ENCODE data around the gene TGIF2. TPM values are rescaled to one million over a fixed set of nuclear protein-coding genes. Genes with fewer than 3 reads are reported as not detected.

Gene TGIF2
- total and polyA plus RNA-seq, 2 donors (not counting 3 experiments of a cell fraction or from before 2014, with no cell fraction given), result 18.9 to 21.0 TPM

DNA sequence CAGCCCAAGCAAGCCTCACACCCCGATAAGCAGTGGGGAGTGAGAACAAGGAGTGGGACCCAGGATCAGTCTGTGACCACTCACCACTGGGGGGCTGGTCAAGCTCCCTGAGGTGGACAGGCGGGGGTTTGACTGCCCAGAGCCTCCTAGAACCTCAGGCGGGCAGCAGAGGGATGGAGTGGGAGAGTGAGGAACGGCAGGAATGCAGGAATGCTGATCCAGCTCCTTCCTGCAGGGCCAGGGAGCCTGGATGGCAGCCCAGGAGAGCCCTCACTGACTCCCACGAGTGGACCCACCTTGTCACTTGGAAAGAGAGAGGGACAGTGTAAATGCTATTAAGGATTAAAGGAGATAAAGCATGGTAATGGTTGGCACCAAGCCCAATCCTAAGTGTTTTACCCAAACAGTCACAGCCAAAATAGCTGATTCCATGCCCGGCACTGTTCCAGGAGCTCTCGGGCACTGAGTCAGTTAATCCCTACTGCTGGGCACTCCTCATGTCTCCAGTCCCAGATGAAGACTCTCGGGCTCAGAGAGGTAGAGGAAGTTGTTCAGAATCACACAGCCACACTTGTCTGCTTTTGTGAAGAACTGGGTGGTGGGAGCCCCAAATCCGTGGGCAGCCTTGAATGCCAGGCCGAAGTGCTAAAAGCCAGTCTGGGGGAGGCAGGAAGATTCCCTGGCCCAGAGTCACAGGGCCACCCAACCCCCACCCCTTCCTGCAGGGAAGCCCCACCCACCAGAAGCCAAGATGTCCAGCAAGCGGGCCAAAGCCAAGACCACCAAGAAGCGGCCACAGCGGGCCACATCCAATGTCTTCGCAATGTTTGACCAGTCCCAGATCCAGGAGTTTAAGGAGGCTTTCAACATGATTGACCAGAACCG lies 29.0 kb upstream of the TGIF2 start:
- Histone ChIP-seq H3K9ac (replicated peaks; ENCODE audit: extremely low read depth, insufficient read depth, low read length) (no peak overlapping the region), H3K9me1 (replicated peaks; ENCODE audit: control insufficient read depth, extremely low read depth, insufficient read depth, low read length) (no peaks in the 10 kb centered on the region), H3K27me3 (ENCODE audit: control insufficient read depth in 2 of 2, insufficient read depth in 2 of 2, low read length in 2 of 2) (no peaks in the 10 kb centered on the region), H3K9me3 (replicated peaks; ENCODE audit: control insufficient read depth, insufficient read depth, low read length) (no peaks in the 10 kb centered on the region), H3K36me3 (ENCODE audit: control insufficient read depth in 2 of 2, extremely low read depth in 1 of 2, insufficient read depth in 2 of 2, low read length in 2 of 2) (peaks cover 0 to 3% of the 10 kb centered on the region in 2 experiments), H2AFZ (ENCODE audit: low read depth, low read length) (no peak overlapping the region), H3K4me3 (replicated peaks in 1 of 3; ENCODE audit: insufficient read depth in 1 of 3, low read depth in 1 of 3, low read length in 3 of 3) (no peak overlapping the region), H3K79me2 (ENCODE audit: control insufficient read depth, insufficient read depth, low read length) (no peaks in the 10 kb centered on the region), H4K20me1 (replicated peaks; ENCODE audit: control insufficient read depth, extremely low read depth, insufficient read depth, low read length) (no peaks in the 10 kb centered on the region), H3K27ac (ENCODE audit: insufficient read depth, low read depth, low read length) (no peak overlapping the region), H3K4me1 (ENCODE audit: control insufficient read depth, extremely low read depth, insufficient read depth, low read length) (peaks cover 8% of the 10 kb centered on the region), H3K4me2 (ENCODE audit: insufficient read depth, low read length) (no peak overlapping the region)
- POLR2A ChIA-PET, result no interaction called here
- TF ChIP-seq EZH2 (IDR thresholded peaks at IDR 0.05; ENCODE audit: borderline replicate concordance, low read depth, low read length, severe bottlenecking) (no peak), POLR2A (IDR thresholded peaks at IDR 0.05; ENCODE audit: low read depth, low read length) (no peak), MYC (IDR thresholded peaks at IDR 0.05; ENCODE audit: low read depth, low read length) (no peak), POLR2AphosphoS5 (IDR thresholded peaks at IDR 0.05; ENCODE audit: insufficient read depth, low read depth, low read length) (no peak), JUN (IDR thresholded peaks at IDR 0.05; ENCODE audit: borderline replicate concordance, insufficient read depth, insufficient read length, low read depth) (no peak), FOS (IDR thresholded peaks at IDR 0.05; ENCODE audit: borderline replicate concordance, insufficient read depth, low read length) (no peak), GATA2 (IDR thresholded peaks at IDR 0.05; ENCODE audit: insufficient read depth, insufficient read length, low read depth, low read length) (no peak)
- TF ChIP-seq, protein P1, sequence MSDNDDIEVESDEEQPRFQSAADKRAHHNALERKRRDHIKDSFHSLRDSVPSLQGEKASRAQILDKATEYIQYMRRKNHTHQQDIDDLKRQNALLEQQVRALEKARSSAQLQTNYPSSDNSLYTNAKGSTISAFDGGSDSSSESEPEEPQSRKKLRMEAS (IDR thresholded peaks at IDR 0.05; ENCODE audit: insufficient read depth, insufficient read length), result no peak
- TF ChIP-seq, protein P2, sequence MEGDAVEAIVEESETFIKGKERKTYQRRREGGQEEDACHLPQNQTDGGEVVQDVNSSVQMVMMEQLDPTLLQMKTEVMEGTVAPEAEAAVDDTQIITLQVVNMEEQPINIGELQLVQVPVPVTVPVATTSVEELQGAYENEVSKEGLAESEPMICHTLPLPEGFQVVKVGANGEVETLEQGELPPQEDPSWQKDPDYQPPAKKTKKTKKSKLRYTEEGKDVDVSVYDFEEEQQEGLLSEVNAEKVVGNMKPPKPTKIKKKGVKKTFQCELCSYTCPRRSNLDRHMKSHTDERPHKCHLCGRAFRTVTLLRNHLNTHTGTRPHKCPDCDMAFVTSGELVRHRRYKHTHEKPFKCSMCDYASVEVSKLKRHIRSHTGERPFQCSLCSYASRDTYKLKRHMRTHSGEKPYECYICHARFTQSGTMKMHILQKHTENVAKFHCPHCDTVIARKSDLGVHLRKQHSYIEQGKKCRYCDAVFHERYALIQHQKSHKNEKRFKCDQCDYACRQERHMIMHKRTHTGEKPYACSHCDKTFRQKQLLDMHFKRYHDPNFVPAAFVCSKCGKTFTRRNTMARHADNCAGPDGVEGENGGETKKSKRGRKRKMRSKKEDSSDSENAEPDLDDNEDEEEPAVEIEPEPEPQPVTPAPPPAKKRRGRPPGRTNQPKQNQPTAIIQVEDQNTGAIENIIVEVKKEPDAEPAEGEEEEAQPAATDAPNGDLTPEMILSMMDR (IDR thresholded peaks at IDR 0.05; ENCODE audit: extremely low read depth in 1 of 2, insufficient read depth in 1 of 2, low read depth in 1 of 2, low read length in 2 of 2), result no peak
- FAIRE-seq (no peak), DNase-seq (ENCODE audit: low read depth, low spot score) (peak; percentile 11)
- BruUV-seq (replicated peaks), result no TSS peak
- dilution Hi-C loops (cut with MboI; ENCODE audit: extremely low pct_ligation_motif_present, low sequenced_read_pairs), result no loop called here
- CTCF ChIA-PET, result interaction anchor here (0.9 to 1.4 kb wide), 8 partner anchors 8 to 342 kb away, joined by 3 to 5 read pairs (median 3); partner anchors contain the start of gene RAB5IF
- intact Hi-C loops (cut with micrococcal nuclease), result loop anchor here (5.0 kb wide), 1 partner anchor 82 kb away; no protein-coding TSS in a partner anchor
